Measurements from ENCODE around the gene USP14. TPM values are rescaled to one million over a fixed set of nuclear protein-coding genes. Genes with fewer than 3 reads are reported as not detected.

Gene USP14
- total and polyA plus RNA-seq, 2 experiments from 2014 or later = 82.4 to 83.5 TPM

DNA sequence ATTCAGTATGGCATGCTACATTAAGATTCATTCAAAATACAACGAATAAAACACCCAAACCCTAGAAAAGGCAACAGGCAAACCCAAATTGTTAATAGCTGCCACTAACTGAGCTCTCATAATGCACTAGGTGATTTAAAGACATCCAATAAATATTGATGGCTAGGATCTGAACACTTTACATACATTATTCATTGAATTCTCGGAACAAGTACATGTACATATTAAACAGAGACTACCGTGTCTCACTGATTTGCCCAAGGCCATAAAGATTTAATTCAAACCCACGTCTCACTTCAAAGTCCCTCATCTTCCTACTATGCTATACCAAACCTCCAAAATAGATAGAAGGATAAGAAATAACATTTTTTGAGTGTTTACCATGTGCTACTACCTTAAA lies 67.4 kb downstream of the USP14 start:
- H3K4me1 Mint-ChIP-seq = no peaks in the 10 kb centered on the region
- peaks cover 2% of the 10 kb centered on the region for H3K27me3 Mint-ChIP-seq (ENCODE audit: insufficient read depth, low read depth, poor library complexity)
- no peak overlapping the region for H3K27ac Mint-ChIP-seq

DNA sequence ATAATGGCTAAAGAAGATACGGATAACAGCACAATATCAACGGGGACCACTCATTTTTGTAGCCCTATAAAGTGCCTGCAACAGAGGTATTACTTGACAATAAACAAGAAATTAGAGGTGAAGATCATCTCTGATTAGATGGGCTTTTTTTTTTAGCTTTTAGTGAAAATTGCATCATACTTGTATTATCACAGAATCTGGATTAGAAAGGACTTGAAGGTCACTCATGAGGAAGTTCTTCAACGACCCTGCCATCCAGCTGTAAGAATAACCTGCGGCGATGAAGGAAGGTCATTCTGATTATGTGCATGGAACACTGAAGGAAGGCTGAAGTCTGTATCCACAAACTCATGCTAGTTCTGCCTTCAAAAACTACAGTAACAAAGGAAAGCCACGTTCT lies 69.0 kb downstream of the USP14 start:
- ATAC-seq (no peak), DNase-seq (ENCODE audit: low spot score) (no peak)
- H2AFZ ChIP-seq = no peak overlapping the region
- H3F3A ChIP-seq (replicated peaks; ENCODE audit: low read depth) = no peaks in the 10 kb centered on the region
- H3K27me3 Mint-ChIP-seq (ENCODE audit: insufficient read depth, low read depth, poor library complexity) = no peaks in the 10 kb centered on the region
- H3K4me1 Mint-ChIP-seq = no peaks in the 10 kb centered on the region
- H3K27ac Mint-ChIP-seq = no peak overlapping the region
- H3K4me3 ChIP-seq = no peak overlapping the region
- no peaks in the 10 kb centered on the region for H3K27me3 ChIP-seq (ENCODE audit: insufficient read depth)
- H3K79me2 ChIP-seq (replicated peaks; ENCODE audit: insufficient read depth) = no peaks in the 10 kb centered on the region
- no peaks in the 10 kb centered on the region for H3K9me2 ChIP-seq (ENCODE audit: insufficient read depth)
- no peak overlapping the region for H3K4me2 ChIP-seq
- H3K9me3 Mint-ChIP-seq = no peaks in the 10 kb centered on the region
- no peak overlapping the region for H3K4me3 Mint-ChIP-seq
- H3K36me3 ChIP-seq (ENCODE audit: insufficient read depth) = peaks cover 26% of the 10 kb centered on the region
- H3K27ac ChIP-seq (ENCODE audit: low read depth) = no peak overlapping the region
- H4K20me1 ChIP-seq (replicated peaks; ENCODE audit: insufficient read depth) = peaks cover 11% of the 10 kb centered on the region; the same call in 1 of the 2 replicates
- peaks cover 42% of the 10 kb centered on the region; the same call in 2 of the 3 replicates for H3K36me3 Mint-ChIP-seq (ENCODE audit: low read depth)
- H3K4me1 ChIP-seq (ENCODE audit: insufficient read depth) = no peaks in the 10 kb centered on the region
- no peak for TF ChIP-seq EZH2 (IDR thresholded peaks at IDR 0.05; ENCODE audit: low read depth, unreplicated experiment)
- TF ChIP-seq, protein P1, sequence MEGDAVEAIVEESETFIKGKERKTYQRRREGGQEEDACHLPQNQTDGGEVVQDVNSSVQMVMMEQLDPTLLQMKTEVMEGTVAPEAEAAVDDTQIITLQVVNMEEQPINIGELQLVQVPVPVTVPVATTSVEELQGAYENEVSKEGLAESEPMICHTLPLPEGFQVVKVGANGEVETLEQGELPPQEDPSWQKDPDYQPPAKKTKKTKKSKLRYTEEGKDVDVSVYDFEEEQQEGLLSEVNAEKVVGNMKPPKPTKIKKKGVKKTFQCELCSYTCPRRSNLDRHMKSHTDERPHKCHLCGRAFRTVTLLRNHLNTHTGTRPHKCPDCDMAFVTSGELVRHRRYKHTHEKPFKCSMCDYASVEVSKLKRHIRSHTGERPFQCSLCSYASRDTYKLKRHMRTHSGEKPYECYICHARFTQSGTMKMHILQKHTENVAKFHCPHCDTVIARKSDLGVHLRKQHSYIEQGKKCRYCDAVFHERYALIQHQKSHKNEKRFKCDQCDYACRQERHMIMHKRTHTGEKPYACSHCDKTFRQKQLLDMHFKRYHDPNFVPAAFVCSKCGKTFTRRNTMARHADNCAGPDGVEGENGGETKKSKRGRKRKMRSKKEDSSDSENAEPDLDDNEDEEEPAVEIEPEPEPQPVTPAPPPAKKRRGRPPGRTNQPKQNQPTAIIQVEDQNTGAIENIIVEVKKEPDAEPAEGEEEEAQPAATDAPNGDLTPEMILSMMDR (conservative IDR thresholded peaks at IDR 0.05; ENCODE audit: low read depth in 2 of 2) = no peak
- TF ChIP-seq, protein P2, sequence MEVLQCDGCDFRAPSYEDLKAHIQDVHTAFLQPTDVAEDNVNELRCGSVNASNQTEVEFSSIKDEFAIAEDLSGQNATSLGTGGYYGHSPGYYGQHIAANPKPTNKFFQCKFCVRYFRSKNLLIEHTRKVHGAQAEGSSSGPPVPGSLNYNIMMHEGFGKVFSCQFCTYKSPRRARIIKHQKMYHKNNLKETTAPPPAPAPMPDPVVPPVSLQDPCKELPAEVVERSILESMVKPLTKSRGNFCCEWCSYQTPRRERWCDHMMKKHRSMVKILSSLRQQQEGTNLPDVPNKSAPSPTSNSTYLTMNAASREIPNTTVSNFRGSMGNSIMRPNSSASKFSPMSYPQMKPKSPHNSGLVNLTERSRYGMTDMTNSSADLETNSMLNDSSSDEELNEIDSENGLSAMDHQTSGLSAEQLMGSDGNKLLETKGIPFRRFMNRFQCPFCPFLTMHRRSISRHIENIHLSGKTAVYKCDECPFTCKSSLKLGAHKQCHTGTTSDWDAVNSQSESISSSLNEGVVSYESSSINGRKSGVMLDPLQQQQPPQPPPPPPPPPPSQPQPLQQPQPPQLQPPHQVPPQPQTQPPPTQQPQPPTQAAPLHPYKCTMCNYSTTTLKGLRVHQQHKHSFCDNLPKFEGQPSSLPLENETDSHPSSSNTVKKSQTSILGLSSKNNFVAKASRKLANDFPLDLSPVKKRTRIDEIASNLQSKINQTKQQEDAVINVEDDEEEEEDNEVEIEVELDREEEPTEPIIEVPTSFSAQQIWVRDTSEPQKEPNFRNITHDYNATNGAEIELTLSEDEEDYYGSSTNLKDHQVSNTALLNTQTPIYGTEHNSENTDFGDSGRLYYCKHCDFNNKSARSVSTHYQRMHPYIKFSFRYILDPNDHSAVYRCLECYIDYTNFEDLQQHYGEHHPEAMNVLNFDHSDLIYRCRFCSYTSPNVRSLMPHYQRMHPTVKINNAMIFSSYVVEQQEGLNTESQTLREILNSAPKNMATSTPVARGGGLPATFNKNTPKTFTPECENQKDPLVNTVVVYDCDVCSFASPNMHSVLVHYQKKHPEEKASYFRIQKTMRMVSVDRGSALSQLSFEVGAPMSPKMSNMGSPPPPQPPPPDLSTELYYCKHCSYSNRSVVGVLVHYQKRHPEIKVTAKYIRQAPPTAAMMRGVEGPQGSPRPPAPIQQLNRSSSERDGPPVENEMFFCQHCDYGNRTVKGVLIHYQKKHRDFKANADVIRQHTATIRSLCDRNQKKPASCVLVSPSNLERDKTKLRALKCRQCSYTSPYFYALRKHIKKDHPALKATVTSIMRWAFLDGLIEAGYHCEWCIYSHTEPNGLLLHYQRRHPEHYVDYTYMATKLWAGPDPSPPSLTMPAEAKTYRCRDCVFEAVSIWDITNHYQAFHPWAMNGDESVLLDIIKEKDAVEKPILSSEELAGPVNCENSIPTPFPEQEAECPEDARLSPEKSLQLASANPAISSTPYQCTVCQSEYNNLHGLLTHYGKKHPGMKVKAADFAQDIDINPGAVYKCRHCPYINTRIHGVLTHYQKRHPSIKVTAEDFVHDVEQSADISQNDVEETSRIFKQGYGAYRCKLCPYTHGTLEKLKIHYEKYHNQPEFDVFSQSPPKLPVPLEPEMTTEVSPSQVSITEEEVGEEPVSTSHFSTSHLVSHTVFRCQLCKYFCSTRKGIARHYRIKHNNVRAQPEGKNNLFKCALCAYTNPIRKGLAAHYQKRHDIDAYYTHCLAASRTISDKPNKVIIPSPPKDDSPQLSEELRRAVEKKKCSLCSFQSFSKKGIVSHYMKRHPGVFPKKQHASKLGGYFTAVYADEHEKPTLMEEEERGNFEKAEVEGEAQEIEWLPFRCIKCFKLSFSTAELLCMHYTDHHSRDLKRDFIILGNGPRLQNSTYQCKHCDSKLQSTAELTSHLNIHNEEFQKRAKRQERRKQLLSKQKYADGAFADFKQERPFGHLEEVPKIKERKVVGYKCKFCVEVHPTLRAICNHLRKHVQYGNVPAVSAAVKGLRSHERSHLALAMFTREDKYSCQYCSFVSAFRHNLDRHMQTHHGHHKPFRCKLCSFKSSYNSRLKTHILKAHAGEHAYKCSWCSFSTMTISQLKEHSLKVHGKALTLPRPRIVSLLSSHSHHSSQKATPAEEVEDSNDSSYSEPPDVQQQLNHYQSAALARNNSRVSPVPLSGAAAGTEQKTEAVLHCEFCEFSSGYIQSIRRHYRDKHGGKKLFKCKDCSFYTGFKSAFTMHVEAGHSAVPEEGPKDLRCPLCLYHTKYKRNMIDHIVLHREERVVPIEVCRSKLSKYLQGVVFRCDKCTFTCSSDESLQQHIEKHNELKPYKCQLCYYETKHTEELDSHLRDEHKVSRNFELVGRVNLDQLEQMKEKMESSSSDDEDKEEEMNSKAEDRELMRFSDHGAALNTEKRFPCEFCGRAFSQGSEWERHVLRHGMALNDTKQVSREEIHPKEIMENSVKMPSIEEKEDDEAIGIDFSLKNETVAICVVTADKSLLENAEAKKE (CRISPR knock-in tag; IDR thresholded peaks at IDR 0.05) = no peak
- TF ChIP-seq, protein P3, sequence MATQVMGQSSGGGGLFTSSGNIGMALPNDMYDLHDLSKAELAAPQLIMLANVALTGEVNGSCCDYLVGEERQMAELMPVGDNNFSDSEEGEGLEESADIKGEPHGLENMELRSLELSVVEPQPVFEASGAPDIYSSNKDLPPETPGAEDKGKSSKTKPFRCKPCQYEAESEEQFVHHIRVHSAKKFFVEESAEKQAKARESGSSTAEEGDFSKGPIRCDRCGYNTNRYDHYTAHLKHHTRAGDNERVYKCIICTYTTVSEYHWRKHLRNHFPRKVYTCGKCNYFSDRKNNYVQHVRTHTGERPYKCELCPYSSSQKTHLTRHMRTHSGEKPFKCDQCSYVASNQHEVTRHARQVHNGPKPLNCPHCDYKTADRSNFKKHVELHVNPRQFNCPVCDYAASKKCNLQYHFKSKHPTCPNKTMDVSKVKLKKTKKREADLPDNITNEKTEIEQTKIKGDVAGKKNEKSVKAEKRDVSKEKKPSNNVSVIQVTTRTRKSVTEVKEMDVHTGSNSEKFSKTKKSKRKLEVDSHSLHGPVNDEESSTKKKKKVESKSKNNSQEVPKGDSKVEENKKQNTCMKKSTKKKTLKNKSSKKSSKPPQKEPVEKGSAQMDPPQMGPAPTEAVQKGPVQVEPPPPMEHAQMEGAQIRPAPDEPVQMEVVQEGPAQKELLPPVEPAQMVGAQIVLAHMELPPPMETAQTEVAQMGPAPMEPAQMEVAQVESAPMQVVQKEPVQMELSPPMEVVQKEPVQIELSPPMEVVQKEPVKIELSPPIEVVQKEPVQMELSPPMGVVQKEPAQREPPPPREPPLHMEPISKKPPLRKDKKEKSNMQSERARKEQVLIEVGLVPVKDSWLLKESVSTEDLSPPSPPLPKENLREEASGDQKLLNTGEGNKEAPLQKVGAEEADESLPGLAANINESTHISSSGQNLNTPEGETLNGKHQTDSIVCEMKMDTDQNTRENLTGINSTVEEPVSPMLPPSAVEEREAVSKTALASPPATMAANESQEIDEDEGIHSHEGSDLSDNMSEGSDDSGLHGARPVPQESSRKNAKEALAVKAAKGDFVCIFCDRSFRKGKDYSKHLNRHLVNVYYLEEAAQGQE (IDR thresholded peaks at IDR 0.05; ENCODE audit: unreplicated experiment) = no peak
- TF ChIP-seq JUNB (IDR thresholded peaks at IDR 0.05; ENCODE audit: unreplicated experiment) = no peak

More for the DNA sequence above, 67.4 kb downstream of the USP14 start:
- Histone ChIP-seq H2AFZ (no peak overlapping the region), H3K79me2 (replicated peaks; ENCODE audit: insufficient read depth) (no peaks in the 10 kb centered on the region), H3K27me3 (ENCODE audit: insufficient read depth) (no peaks in the 10 kb centered on the region), H3K36me3 (ENCODE audit: insufficient read depth) (peaks cover 36% of the 10 kb centered on the region), H3K4me2 (no peak overlapping the region), H3K4me3 (no peak overlapping the region), H4K20me1 (replicated peaks; ENCODE audit: insufficient read depth) (peaks cover 11% of the 10 kb centered on the region; the same call in 1 of the 2 replicates), H3K27ac (ENCODE audit: low read depth) (no peak overlapping the region), H3F3A (replicated peaks; ENCODE audit: low read depth) (no peaks in the 10 kb centered on the region), H3K4me1 (ENCODE audit: insufficient read depth) (no peaks in the 10 kb centered on the region), H3K9me2 (ENCODE audit: insufficient read depth) (no peaks in the 10 kb centered on the region)
- Mint-ChIP-seq H3K4me3 (no peak overlapping the region), H3K9me3 (no peaks in the 10 kb centered on the region), H3K36me3 (ENCODE audit: low read depth) (peaks cover 50% of the 10 kb centered on the region; the same call in 2 of the 3 replicates)
- no peak for DNase-seq (ENCODE audit: low spot score)
- ATAC-seq = no peak
- TF ChIP-seq, protein P4, sequence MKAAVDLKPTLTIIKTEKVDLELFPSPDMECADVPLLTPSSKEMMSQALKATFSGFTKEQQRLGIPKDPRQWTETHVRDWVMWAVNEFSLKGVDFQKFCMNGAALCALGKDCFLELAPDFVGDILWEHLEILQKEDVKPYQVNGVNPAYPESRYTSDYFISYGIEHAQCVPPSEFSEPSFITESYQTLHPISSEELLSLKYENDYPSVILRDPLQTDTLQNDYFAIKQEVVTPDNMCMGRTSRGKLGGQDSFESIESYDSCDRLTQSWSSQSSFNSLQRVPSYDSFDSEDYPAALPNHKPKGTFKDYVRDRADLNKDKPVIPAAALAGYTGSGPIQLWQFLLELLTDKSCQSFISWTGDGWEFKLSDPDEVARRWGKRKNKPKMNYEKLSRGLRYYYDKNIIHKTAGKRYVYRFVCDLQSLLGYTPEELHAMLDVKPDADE (IDR thresholded peaks at IDR 0.05) = no peak
- TF ChIP-seq ZNF114 (CRISPR knock-in tag; IDR thresholded peaks at IDR 0.05) (no peak), ZNF331 (CRISPR knock-in tag; IDR thresholded peaks at IDR 0.05; ENCODE audit: low read depth) (no peak), EZH2phosphoT487 (IDR thresholded peaks at IDR 0.05; ENCODE audit: unreplicated experiment) (no peak), STAT1 (IDR thresholded peaks at IDR 0.05; ENCODE audit: unreplicated experiment) (no peak), CREB1 (CRISPR knock-in tag; IDR thresholded peaks at IDR 0.05; ENCODE audit: low read depth) (no peak), EZH2 (IDR thresholded peaks at IDR 0.05; ENCODE audit: low read depth, unreplicated experiment) (no peak)

Measured in GM23338 (cell line).